ENCODE results near the gene IMMP2L. TPM values are rescaled to one million over a fixed set of nuclear protein-coding genes. Genes with fewer than 3 reads are reported as not detected.

IMMP2L gene
- total and polyA plus RNA-seq, 2 of the 4 experiments (the other 2 are of a cell fraction): 5.8 to 9.3 TPM

DNA sequence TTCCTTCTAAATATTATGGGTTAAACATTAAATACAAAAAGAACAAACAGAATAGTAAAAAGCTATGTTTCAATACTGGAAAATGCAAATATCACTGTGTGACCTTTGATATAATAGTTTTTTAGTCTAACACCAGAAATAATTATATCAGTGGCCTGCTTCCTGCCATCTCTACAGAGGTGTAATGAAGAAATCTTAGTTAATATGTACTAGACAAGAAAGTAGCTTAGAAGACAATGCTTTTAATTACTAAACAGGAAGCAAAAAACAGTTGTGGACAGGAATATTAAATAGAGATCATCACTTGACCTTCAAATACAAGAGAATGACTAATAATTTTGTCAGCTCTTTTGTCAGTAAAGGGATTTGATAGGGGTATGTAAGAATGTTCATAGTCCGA, 518.7 kb downstream of the IMMP2L start:
- no peak overlapping the region for H3K56ac ChIP-seq (ENCODE audit: extremely low read depth, insufficient read depth, low read length)
- H3K9me3 ChIP-seq (ENCODE audit: control insufficient read depth, insufficient read depth, low read length): no peaks in the 10 kb centered on the region
- intact Hi-C loops (cut with micrococcal nuclease): no loop called here
- no peaks in the 10 kb centered on the region for H4K20me1 ChIP-seq (ENCODE audit: insufficient read depth, low read length)
- H3K79me1 ChIP-seq (ENCODE audit: low read depth in 1 of 2, low read length in 2 of 2): no peaks in the 10 kb centered on the region
- WGBS, 2 experiments (ENCODE audit: extremely low coverage in 2 of 2, insufficient read length in 1 of 2): no CpG with 5 or more reads among the region's 1 CpG
- dilution Hi-C loops (cut with HindIII; ENCODE audit: low sequenced_read_pairs, unreplicated experiment): no loop called here
- H2AK5ac ChIP-seq (ENCODE audit: low read depth, low read length): no peak overlapping the region
- no peak overlapping the region for H2BK20ac ChIP-seq (ENCODE audit: low read depth, low read length)
- H2AFZ ChIP-seq (replicated peaks; ENCODE audit: low read length, poor library complexity): no peak overlapping the region
- TF ChIP-seq POLR2A (IDR thresholded peaks at IDR 0.05; ENCODE audit: low read depth, low read length) (no peak), MAZ (IDR thresholded peaks at IDR 0.05; ENCODE audit: borderline replicate concordance, low read depth, low read length) (no peak), ELK1 (IDR thresholded peaks at IDR 0.05; ENCODE audit: borderline replicate concordance, low read depth, low read length) (no peak), RFX5 (IDR thresholded peaks at IDR 0.05; ENCODE audit: low read depth, low read length) (no peak), NFE2L2 (IDR thresholded peaks at IDR 0.05; ENCODE audit: low read depth, low read length) (no peak), MAFK (IDR thresholded peaks at IDR 0.05; ENCODE audit: low read depth, low read length) (no peak), FOS (IDR thresholded peaks at IDR 0.05; ENCODE audit: low read depth, low read length) (no peak), MXI1 (IDR thresholded peaks at IDR 0.05; ENCODE audit: borderline replicate concordance, low read depth, low read length) (no peak), CHD1 (IDR thresholded peaks at IDR 0.05; ENCODE audit: low read depth, low read length) (no peak), CEBPB (IDR thresholded peaks at IDR 0.05; ENCODE audit: low read depth, low read length) (no peak), RCOR1 (IDR thresholded peaks at IDR 0.05; ENCODE audit: insufficient replicate concordance, low read length) (no peak)
- TF ChIP-seq, protein P1, sequence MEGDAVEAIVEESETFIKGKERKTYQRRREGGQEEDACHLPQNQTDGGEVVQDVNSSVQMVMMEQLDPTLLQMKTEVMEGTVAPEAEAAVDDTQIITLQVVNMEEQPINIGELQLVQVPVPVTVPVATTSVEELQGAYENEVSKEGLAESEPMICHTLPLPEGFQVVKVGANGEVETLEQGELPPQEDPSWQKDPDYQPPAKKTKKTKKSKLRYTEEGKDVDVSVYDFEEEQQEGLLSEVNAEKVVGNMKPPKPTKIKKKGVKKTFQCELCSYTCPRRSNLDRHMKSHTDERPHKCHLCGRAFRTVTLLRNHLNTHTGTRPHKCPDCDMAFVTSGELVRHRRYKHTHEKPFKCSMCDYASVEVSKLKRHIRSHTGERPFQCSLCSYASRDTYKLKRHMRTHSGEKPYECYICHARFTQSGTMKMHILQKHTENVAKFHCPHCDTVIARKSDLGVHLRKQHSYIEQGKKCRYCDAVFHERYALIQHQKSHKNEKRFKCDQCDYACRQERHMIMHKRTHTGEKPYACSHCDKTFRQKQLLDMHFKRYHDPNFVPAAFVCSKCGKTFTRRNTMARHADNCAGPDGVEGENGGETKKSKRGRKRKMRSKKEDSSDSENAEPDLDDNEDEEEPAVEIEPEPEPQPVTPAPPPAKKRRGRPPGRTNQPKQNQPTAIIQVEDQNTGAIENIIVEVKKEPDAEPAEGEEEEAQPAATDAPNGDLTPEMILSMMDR (conservative IDR thresholded peaks at IDR 0.05; ENCODE audit: low read depth, low read length): no peak
- TF ChIP-seq, protein P2, sequence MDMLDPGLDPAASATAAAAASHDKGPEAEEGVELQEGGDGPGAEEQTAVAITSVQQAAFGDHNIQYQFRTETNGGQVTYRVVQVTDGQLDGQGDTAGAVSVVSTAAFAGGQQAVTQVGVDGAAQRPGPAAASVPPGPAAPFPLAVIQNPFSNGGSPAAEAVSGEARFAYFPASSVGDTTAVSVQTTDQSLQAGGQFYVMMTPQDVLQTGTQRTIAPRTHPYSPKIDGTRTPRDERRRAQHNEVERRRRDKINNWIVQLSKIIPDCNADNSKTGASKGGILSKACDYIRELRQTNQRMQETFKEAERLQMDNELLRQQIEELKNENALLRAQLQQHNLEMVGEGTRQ (IDR thresholded peaks at IDR 0.05; ENCODE audit: low read depth, low read length): no peak
- H3K27me3 ChIP-seq (ENCODE audit: control insufficient read depth, insufficient read depth, low read length): no peaks in the 10 kb centered on the region
- H3K4me2 ChIP-seq (ENCODE audit: low read depth, low read length): no peak overlapping the region
- no TSS peak for BruUV-seq (replicated peaks)
- no peak overlapping the region for H4K91ac ChIP-seq (ENCODE audit: insufficient read depth, low read depth, low read length)
- no peak overlapping the region for H3K4ac ChIP-seq (ENCODE audit: low read depth, low read length)
- H2BK15ac ChIP-seq (ENCODE audit: low read depth, low read length): no peak overlapping the region
- H3K4me1 ChIP-seq (ENCODE audit: control insufficient read depth, insufficient read depth, low read length): no peaks in the 10 kb centered on the region
- no peak overlapping the region for H4K5ac ChIP-seq (ENCODE audit: low read depth, low read length)
- no peak overlapping the region for H3K27ac ChIP-seq (ENCODE audit: insufficient read depth, low read length)
- no peak overlapping the region for H3K4me3 ChIP-seq (ENCODE audit: insufficient read depth, low read depth, low read length)
- no peak for DNase-seq
- H3K14ac ChIP-seq (replicated peaks; ENCODE audit: low read depth, low read length): no peak overlapping the region
- ChIA-PET CTCF (interaction anchor here (1.1 kb wide), 1 partner anchor 17 kb away, joined by 3 read pairs; no protein-coding TSS in a partner anchor), POLR2A (ENCODE audit: unreplicated experiment) (interaction anchor here (0.6 kb wide), 1 partner anchor 930 kb away, joined by 4 read pairs; no protein-coding TSS in a partner anchor)
- ATAC-seq (ENCODE audit: low read depth): no peak
- H3K9ac ChIP-seq (ENCODE audit: low read depth, low read length): no peak overlapping the region
- no peak overlapping the region for H3K23ac ChIP-seq (ENCODE audit: low read depth, low read length)
- in situ Hi-C loops (cut with MboI; ENCODE audit: low sequenced_read_pairs): no loop called here
- H2BK120ac ChIP-seq (ENCODE audit: low read depth, low read length): no peak overlapping the region
- no peak overlapping the region for H4K8ac ChIP-seq (ENCODE audit: low read depth in 2 of 2, low read length in 2 of 2)
- H3K36me3 ChIP-seq (ENCODE audit: control insufficient read depth, insufficient read depth, low read length): no peaks in the 10 kb centered on the region
- H3K18ac ChIP-seq (ENCODE audit: low read depth, low read length): no peak overlapping the region
- no peak overlapping the region for H2BK5ac ChIP-seq (ENCODE audit: low read depth, low read length, poor library complexity, severe bottlenecking)
- H2AK9ac ChIP-seq (replicated peaks; ENCODE audit: low read depth, low read length, poor library complexity): no peak overlapping the region
- no peaks in the 10 kb centered on the region for H3K9me1 ChIP-seq (ENCODE audit: insufficient read depth, low read length)
